Fibroblast of lung (primary cell): ENCODE results near the gene MBD5. TPM values are rescaled to one million over a fixed set of nuclear protein-coding genes. Genes with fewer than 3 reads are reported as not detected.

Source experiments
- DNase-seq, 2 donors: peaks; one replicate each; pipeline versions ENCODE4 v3.0.0 to v3.0.0-alpha.2; 2010; ENCODE audit warnings: low read depth in 2 of 2
- H2AFZ ChIP-seq: 2 replicates; pipeline ENCODE4 v1.5.1; 2012; ENCODE audit warnings: low read length, control low read depth, inconsistent platforms
- H3K27ac ChIP-seq: 2 replicates; pipeline ENCODE4 v1.5.1; 2011; ENCODE audit warnings: low read length, control low read depth; ENCODE audit not compliant: insufficient read depth
- H3K27me3 ChIP-seq: 2 replicates; pipeline ENCODE4 v1.5.1; 2011; ENCODE audit warnings: mild to moderate bottlenecking, low read length; ENCODE audit not compliant: control insufficient read depth, insufficient read depth
- H3K36me3 ChIP-seq: 2 replicates; pipeline ENCODE4 v1.5.1; 2011; ENCODE audit warnings: low read length; ENCODE audit not compliant: control insufficient read depth, insufficient read depth
- H3K4me1 ChIP-seq: 2 replicates; pipeline ENCODE4 v1.5.1; 2011; ENCODE audit warnings: low read length; ENCODE audit not compliant: control insufficient read depth, insufficient read depth; ENCODE audit errors: extremely low read depth
- H3K4me2 ChIP-seq: 2 replicates; pipeline ENCODE4 v1.5.1; 2011; ENCODE audit warnings: low read length, control low read depth; ENCODE audit not compliant: insufficient read depth; ENCODE audit errors: extremely low read depth
- H3K4me3 ChIP-seq, 4 experiments: fragments of 200-600 bp in 1 of 4; sonication (generic) in 1 of 4; replicated peaks in 1 of 4; 2 replicates each; pipeline ENCODE4 v1.5.1; 2011 to 2016; ENCODE audit warnings: low read length in 4 of 4, low read depth in 3 of 4, mild to moderate bottlenecking in 3 of 4, control low read depth in 2 of 4, inconsistent platforms in 1 of 4, mixed read lengths in 1 of 4; ENCODE audit not compliant: insufficient read depth in 1 of 4; ENCODE audit errors: control extremely low read depth in 1 of 4
- H3K79me2 ChIP-seq: 2 replicates; pipeline ENCODE4 v1.5.1; 2012; ENCODE audit warnings: mild to moderate bottlenecking, low read length, inconsistent platforms; ENCODE audit not compliant: control insufficient read depth, insufficient read depth
- H3K9ac ChIP-seq: 2 replicates; pipeline ENCODE4 v1.5.1; 2011; ENCODE audit warnings: mild to moderate bottlenecking, low read length, control low read depth; ENCODE audit not compliant: insufficient read depth
- H3K9me3 ChIP-seq: 2 replicates; pipeline ENCODE4 v1.5.1; 2012; ENCODE audit warnings: low read depth, low read length; ENCODE audit not compliant: control insufficient read depth, insufficient read depth
- H4K20me1 ChIP-seq: 2 replicates; pipeline ENCODE4 v1.5.1; 2011; ENCODE audit warnings: low read length; ENCODE audit not compliant: control insufficient read depth, insufficient read depth; ENCODE audit errors: extremely low read depth
- CTCF ChIP-seq, 2 donors: IDR thresholded peaks in 1 of 2; conservative IDR thresholded peaks in 1 of 2; 1 replicate in 1 of 2; 2 replicates in 1 of 2; pipeline ENCODE4 v1.5.1; 2011 to 2012; ENCODE audit warnings: low read length in 2 of 2, control low read depth in 1 of 2, inconsistent platforms in 1 of 2, low read depth in 1 of 2, mild to moderate bottlenecking in 1 of 2
- EZH2 ChIP-seq: IDR thresholded peaks from 2 replicates; pipeline ENCODE4 v1.5.1; 2012; ENCODE audit warnings: low read length, control low read depth, mild to moderate bottlenecking; ENCODE audit errors: missing control alignments
- polyA plus RNA-seq, 2 donors: library from polyadenylated mRNA; depleted of rRNA in 1 of 2; stranded (reverse) in 1 of 2; unstranded in 1 of 2; fragments of >200 nt; gene quantifications; 2 replicates each; pipeline ENCODE4 v1.2.1, GENCODE V29; 2011 to 2012; ENCODE audit warnings: missing spikeins in 1 of 2
- total RNA-seq: library from RNA; depleted of rRNA; stranded (reverse); fragments of >200 nt; gene quantifications from 2 replicates; pipeline ENCODE4 v1.2.1, GENCODE V29; 2014

MBD5 gene
- total and polyA plus RNA-seq, 2 donors (not counting 1 experiment from before 2014, with no cell fraction given) = 26.1 to 32.4 TPM

GRCh38 chr2:148554459-148555247 is 533.8 kb downstream of the MBD5 start:
- no peak overlapping the region for H3K4me3 ChIP-seq
- no peaks in the 10 kb centered on the region for H3K4me1 ChIP-seq
- H4K20me1 ChIP-seq = no peaks in the 10 kb centered on the region
- no peak overlapping the region for H2AFZ ChIP-seq
- no peaks in the 10 kb centered on the region for H3K79me2 ChIP-seq
- no peak overlapping the region for H3K27ac ChIP-seq
- H3K9me3 ChIP-seq = no peaks in the 10 kb centered on the region
- H3K36me3 ChIP-seq = no peaks in the 10 kb centered on the region
- peak in 1 of 2 donors; percentile 9 for DNase-seq
- H3K9ac ChIP-seq = no peak overlapping the region
- no peaks in the 10 kb centered on the region for H3K27me3 ChIP-seq
- TF ChIP-seq CTCF (conservative IDR thresholded peaks at IDR 0.05 in 1 of 2, IDR thresholded peaks at IDR 0.05 in 1 of 2; ENCODE audit: low read depth in 1 of 2, low read length in 2 of 2) (no peak), EZH2 (no peak)
- H3K4me2 ChIP-seq = no peak overlapping the region

- Histone ChIP-seq H3K4me1 (no peaks in the 10 kb centered on the region), H3K4me3 (no peak overlapping the region), H3K79me2 (no peaks in the 10 kb centered on the region), H3K9ac (no peak overlapping the region), H3K9me3 (no peaks in the 10 kb centered on the region), H3K27me3 (no peaks in the 10 kb centered on the region), H3K4me2 (no peak overlapping the region), H2AFZ (no peak overlapping the region), H4K20me1 (no peaks in the 10 kb centered on the region), H3K36me3 (no peaks in the 10 kb centered on the region), H3K27ac (no peak overlapping the region)
- DNase-seq = no peak
- TF ChIP-seq EZH2 (no peak), CTCF (conservative IDR thresholded peaks at IDR 0.05 in 1 of 2, IDR thresholded peaks at IDR 0.05 in 1 of 2; ENCODE audit: low read depth in 1 of 2, low read length in 2 of 2) (no peak)
Measured at GRCh38 chr2:148555622-148556294, 534.9 kb downstream of the MBD5 start.

- Histone ChIP-seq H3K27me3 (no peaks in the 10 kb centered on the region), H3K4me1 (no peaks in the 10 kb centered on the region), H3K4me2 (no peak overlapping the region), H3K9ac (no peak overlapping the region), H3K36me3 (no peaks in the 10 kb centered on the region), H3K27ac (no peak overlapping the region), H3K4me3 (no peak overlapping the region), H3K9me3 (no peaks in the 10 kb centered on the region), H4K20me1 (no peaks in the 10 kb centered on the region), H2AFZ (no peak overlapping the region), H3K79me2 (no peaks in the 10 kb centered on the region)
- TF ChIP-seq CTCF (conservative IDR thresholded peaks at IDR 0.05 in 1 of 2, IDR thresholded peaks at IDR 0.05 in 1 of 2; ENCODE audit: low read depth in 1 of 2, low read length in 2 of 2) = peak in 1 of 2 donors; percentile 15
- no peak for TF ChIP-seq EZH2
- no peak for DNase-seq
Measured at GRCh38 chr2:148557844-148558436, 537.0 kb downstream of the MBD5 start.
